HEK293 (cell line): ENCODE data around the gene DCN.

Source experiments
- YY1 ChIP-seq: fragments of 450-650 bp; formaldehyde crosslinking; IDR thresholded peaks from 2 replicates; pipeline ENCODE4 v1.5.1; 2018; ENCODE audit warnings: missing biosample characterization, missing genetic modification characterization
- ZNF23 ChIP-seq: fragments of 450-650 bp; formaldehyde crosslinking; IDR thresholded peaks from 2 replicates; pipeline ENCODE4 v1.5.1; 2016; ENCODE audit warnings: missing biosample characterization, missing genetic modification characterization, borderline replicate concordance
- TF ChIP-seq, protein P1 (sequence below): fragments of 450-650 bp; formaldehyde crosslinking; IDR thresholded peaks from 2 replicates; pipeline ENCODE4 v1.5.1; 2016; ENCODE audit warnings: missing biosample characterization, missing genetic modification characterization

DNA sequence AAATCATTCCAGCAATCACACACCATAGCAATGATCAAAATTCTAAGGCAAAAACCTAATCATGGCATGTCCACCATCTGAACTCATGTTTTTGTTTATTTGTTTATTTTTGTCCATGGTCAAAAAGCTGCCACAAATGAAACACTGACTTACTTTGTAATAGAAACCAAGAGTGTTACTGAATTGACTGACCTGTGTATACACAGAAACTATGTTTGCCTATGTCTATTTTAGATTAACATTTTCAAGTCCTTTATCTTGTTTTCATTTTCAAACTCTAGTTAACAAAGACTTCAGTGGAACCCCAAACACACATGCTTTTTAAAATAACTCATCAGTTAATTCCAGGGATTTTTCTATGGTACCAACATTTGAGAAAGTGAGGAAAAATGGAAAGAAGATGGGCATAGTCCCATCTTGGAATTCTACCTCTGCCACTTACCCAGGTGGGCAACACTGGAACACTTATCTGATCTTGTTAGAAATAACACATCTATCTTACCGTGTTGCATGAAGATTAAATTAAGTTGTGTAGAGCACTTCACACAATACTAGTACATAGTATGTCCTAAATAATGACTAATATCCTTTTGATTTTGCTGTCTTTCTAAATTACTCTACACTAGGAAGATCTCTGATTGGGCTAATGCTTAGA is 77.7 kb downstream of the DCN start:
- TF ChIP-seq ZNF23 (tag by site-specific recombination) (no peak), YY1 (no peak)
- TF ChIP-seq, protein P1, sequence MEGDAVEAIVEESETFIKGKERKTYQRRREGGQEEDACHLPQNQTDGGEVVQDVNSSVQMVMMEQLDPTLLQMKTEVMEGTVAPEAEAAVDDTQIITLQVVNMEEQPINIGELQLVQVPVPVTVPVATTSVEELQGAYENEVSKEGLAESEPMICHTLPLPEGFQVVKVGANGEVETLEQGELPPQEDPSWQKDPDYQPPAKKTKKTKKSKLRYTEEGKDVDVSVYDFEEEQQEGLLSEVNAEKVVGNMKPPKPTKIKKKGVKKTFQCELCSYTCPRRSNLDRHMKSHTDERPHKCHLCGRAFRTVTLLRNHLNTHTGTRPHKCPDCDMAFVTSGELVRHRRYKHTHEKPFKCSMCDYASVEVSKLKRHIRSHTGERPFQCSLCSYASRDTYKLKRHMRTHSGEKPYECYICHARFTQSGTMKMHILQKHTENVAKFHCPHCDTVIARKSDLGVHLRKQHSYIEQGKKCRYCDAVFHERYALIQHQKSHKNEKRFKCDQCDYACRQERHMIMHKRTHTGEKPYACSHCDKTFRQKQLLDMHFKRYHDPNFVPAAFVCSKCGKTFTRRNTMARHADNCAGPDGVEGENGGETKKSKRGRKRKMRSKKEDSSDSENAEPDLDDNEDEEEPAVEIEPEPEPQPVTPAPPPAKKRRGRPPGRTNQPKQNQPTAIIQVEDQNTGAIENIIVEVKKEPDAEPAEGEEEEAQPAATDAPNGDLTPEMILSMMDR, result no peak
